GOT3 (cell line): ENCODE results near the gene NIPAL4.
"Not testable (repeated sequence)": the region's sequence is repeated elsewhere in the genome, so short reads cannot be mapped to it uniquely, and the experiment has no call there.

ENCODE experiments used
- DNase-seq: peaks from one replicate; lab custom pipeline; 2025; ENCODE audit warnings: mixed read lengths; lab: John Stamatoyannopoulos, UW

The NIPAL4 gene

GRCh38 chr5:157459715-157460599 lies at the start of gene NIPAL4:
TSS of gene NIPAL4 (plus strand) at chr5:157460213. CDS start at chr5:157460321, 108 bp downstream.
- DNase-seq, result no peak

- DNase-seq, result no peak
Observed at GRCh38 chr5:157415838-157416237, 44.2 kb upstream of the NIPAL4 start.

GRCh38 chr5:157419521-157419920 lies 40.5 kb upstream of the NIPAL4 start:
- DNase-seq, result not testable (repeated sequence)

GRCh38 chr5:157429920-157430319 lies 30.1 kb upstream of the NIPAL4 start:
- DNase-seq, result not testable (repeated sequence)

GRCh38 chr5:157431544-157432200 lies 28.3 kb upstream of the NIPAL4 start:
- no peak for DNase-seq

GRCh38 chr5:157434096-157434495 lies 25.9 kb upstream of the NIPAL4 start:
- DNase-seq, result no peak

GRCh38 chr5:157443041-157443549 lies 16.9 kb upstream of the NIPAL4 start:
- DNase-seq, result no peak

- DNase-seq, result no peak
Observed at GRCh38 chr5:157444224-157444623, 15.8 kb upstream of the NIPAL4 start.

- DNase-seq, result no peak
Observed at GRCh38 chr5:157445745-157446411, 14.1 kb upstream of the NIPAL4 start.

GRCh38 chr5:157446412-157446935 lies 13.5 kb upstream of the NIPAL4 start:
- no peak for DNase-seq

GRCh38 chr5:157447201-157447637 lies 12.8 kb upstream of the NIPAL4 start:
- DNase-seq, result no peak

GRCh38 chr5:157449011-157449723 lies 10.8 kb upstream of the NIPAL4 start:
- DNase-seq, result no peak

GRCh38 chr5:157450024-157450423 lies 10.0 kb upstream of the NIPAL4 start:
- DNase-seq, result no peak

GRCh38 chr5:157451806-157452205 lies 8.2 kb upstream of the NIPAL4 start:
- DNase-seq, result no peak

GRCh38 chr5:157454273-157454672 lies 5.7 kb upstream of the NIPAL4 start:
- DNase-seq, result no peak

GRCh38 chr5:157455057-157455456 lies 5.0 kb upstream of the NIPAL4 start:
- DNase-seq, result no peak

GRCh38 chr5:157456301-157456700 lies 3.7 kb upstream of the NIPAL4 start:
- no peak for DNase-seq

GRCh38 chr5:157457391-157457790 lies 2.6 kb upstream of the NIPAL4 start:
- DNase-seq, result no peak

- no peak for DNase-seq
Observed at GRCh38 chr5:157458835-157459234, 1.2 kb upstream of the NIPAL4 start.

- no peak for DNase-seq
Observed at GRCh38 chr5:157460921-157461792, 1.1 kb downstream of the NIPAL4 start.
